CD4-positive, CD25-positive, alpha-beta regulatory T cell (primary cell): ENCODE results near the gene CSNK1G2. TPM values are rescaled to one million over a fixed set of nuclear protein-coding genes. Genes with fewer than 3 reads are reported as not detected.
A peak's percentile ranks its signal among the peaks of the same experiment; 100 is the strongest.

Experiments
- ATAC-seq, 2 donors: fragments of 150-1000 bp; cut with Tn5 transposase; one replicate each; pipeline ENCODE4 v1.10.0; 2021; ENCODE audit warnings: low read depth in 2 of 2, moderate number of reproducible peaks in 2 of 2, moderate library complexity in 1 of 2
- DNase-seq, 3 donors: peaks; one replicate each; pipeline versions ENCODE4 v3.0.0 to v3.0.0-alpha.2; 2012 to 2022; ENCODE audit warnings: mixed read lengths in 1 of 3
- H3K27ac ChIP-seq: one replicate; pipeline ENCODE4 v1.7.0; 2013; ENCODE audit warnings: mild to moderate bottlenecking, low read length; ENCODE audit not compliant: insufficient read depth, poor library complexity, severe bottlenecking
- H3K27me3 ChIP-seq: one replicate; pipeline ENCODE4 v1.7.0; 2013; ENCODE audit warnings: low read length; ENCODE audit not compliant: control insufficient read depth, insufficient read depth
- H3K36me3 ChIP-seq: one replicate; pipeline ENCODE4 v1.7.0; 2013; ENCODE audit warnings: mild to moderate bottlenecking, low read length, moderate library complexity; ENCODE audit not compliant: control insufficient read depth, insufficient read depth
- H3K4me1 ChIP-seq: 2 replicates; pipeline ENCODE4 v1.7.0; 2013; ENCODE audit warnings: mild to moderate bottlenecking, low read length; ENCODE audit not compliant: insufficient read depth, control insufficient read depth, poor library complexity, severe bottlenecking
- H3K4me3 ChIP-seq: one replicate; pipeline ENCODE4 v1.7.0; 2013; ENCODE audit warnings: low read depth, mild to moderate bottlenecking, low read length, moderate library complexity
- H3K9me3 ChIP-seq, 2 experiments: 1 replicate in 1 of 2; 2 replicates in 1 of 2; pipeline ENCODE4 v1.7.0; 2013; ENCODE audit warnings: low read length in 2 of 2, mild to moderate bottlenecking in 1 of 2, moderate library complexity in 1 of 2; ENCODE audit not compliant: control insufficient read depth in 2 of 2
- H3K27ac Mint-ChIP-seq, 3 donors: one replicate each; pipeline ENCODE4 v1.8.0; 2020 to 2022; ENCODE audit warnings: mild to moderate bottlenecking in 3 of 3, mixed read lengths in 3 of 3, moderate library complexity in 2 of 3
- H3K27me3 Mint-ChIP-seq: one replicate; pipeline ENCODE4 v1.8.0; 2022; ENCODE audit warnings: mild to moderate bottlenecking, mixed read lengths
- H3K36me3 Mint-ChIP-seq: one replicate; pipeline ENCODE4 v1.8.0; 2020; ENCODE audit warnings: mixed read lengths
- H3K4me1 Mint-ChIP-seq, 4 donors: one replicate each; pipeline ENCODE4 v1.8.0; 2020 to 2022; ENCODE audit warnings: mixed read lengths in 4 of 4, mild to moderate bottlenecking in 1 of 4
- H3K4me3 Mint-ChIP-seq, 4 donors: one replicate each; pipeline ENCODE4 v1.8.0; 2020 to 2022; ENCODE audit warnings: mild to moderate bottlenecking in 4 of 4, mixed read lengths in 4 of 4, moderate library complexity in 3 of 4
- H3K9me3 Mint-ChIP-seq, 7 donors: one replicate each; pipeline ENCODE4 v1.8.0; 2020 to 2022; ENCODE audit warnings: mixed read lengths in 7 of 7, mild to moderate bottlenecking in 3 of 7, moderate library complexity in 2 of 7
- polyA plus RNA-seq, 4 donors: library from polyadenylated mRNA; unstranded; fragments of 300-500 nt; fragmentation: Illumina TruSeq; gene quantifications; one replicate each; pipeline ENCODE4 v1.2.3, GENCODE V29; 2021
- total RNA-seq: library from RNA; stranded (reverse); gene quantifications from one replicate; pipeline ENCODE4 v1.2.3, GENCODE V29; 2022

The CSNK1G2 gene
- total and polyA plus RNA-seq, 5 donors from 2014 or later = 15.3 to 101 (median 17.9) TPM

DNA sequence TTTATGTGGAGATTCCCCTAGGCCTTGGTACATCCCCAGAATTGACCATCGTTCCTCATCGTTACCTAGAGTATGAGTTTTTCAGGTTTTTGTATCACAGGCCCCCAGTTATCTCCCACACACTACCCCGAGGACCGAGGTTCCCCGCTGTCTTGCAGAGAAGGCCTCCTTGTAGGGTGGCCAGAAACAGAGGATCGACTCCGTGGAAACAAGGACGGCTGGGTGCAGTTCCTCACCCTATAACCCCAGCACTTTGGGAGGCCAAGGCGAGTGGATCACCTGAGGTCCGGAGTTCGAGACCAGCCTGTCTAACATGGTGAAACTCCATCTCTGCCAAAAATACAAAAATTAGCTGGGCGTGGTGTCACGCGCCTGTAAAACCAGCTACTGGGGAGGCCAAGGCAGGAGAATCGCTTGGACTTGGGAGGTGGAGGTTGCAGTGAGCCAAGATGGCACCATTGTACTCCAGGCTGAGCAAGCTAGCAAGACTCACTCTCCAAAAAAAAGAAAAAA lies 35.1 kb upstream of the CSNK1G2 start:
- H3K36me3 ChIP-seq = no peaks in the 10 kb centered on the region
- no peaks in the 10 kb centered on the region for H3K27me3 ChIP-seq
- peaks cover 0 to 2% (median 0%) of the 10 kb centered on the region in 7 donors for H3K9me3 Mint-ChIP-seq
- no peak for ATAC-seq
- H3K27me3 Mint-ChIP-seq = no peaks in the 10 kb centered on the region
- H3K4me3 ChIP-seq = peak overlapping the region; percentile 77
- peaks cover 0 to 39% (median 4%) of the 10 kb centered on the region in 4 donors for H3K4me1 Mint-ChIP-seq
- no peaks in the 10 kb centered on the region for H3K9me3 ChIP-seq
- peaks cover 16% of the 10 kb centered on the region for H3K4me1 ChIP-seq
- peak overlapping the region; percentile 73 for H3K27ac ChIP-seq
- H3K4me3 Mint-ChIP-seq = peak overlapping the region; percentile 92 to 97 (median 94)
- peak overlapping the region; percentile 60 to 92 (median 92) for H3K27ac Mint-ChIP-seq
- no peaks in the 10 kb centered on the region for H3K36me3 Mint-ChIP-seq
- DNase-seq = no peak

DNA sequence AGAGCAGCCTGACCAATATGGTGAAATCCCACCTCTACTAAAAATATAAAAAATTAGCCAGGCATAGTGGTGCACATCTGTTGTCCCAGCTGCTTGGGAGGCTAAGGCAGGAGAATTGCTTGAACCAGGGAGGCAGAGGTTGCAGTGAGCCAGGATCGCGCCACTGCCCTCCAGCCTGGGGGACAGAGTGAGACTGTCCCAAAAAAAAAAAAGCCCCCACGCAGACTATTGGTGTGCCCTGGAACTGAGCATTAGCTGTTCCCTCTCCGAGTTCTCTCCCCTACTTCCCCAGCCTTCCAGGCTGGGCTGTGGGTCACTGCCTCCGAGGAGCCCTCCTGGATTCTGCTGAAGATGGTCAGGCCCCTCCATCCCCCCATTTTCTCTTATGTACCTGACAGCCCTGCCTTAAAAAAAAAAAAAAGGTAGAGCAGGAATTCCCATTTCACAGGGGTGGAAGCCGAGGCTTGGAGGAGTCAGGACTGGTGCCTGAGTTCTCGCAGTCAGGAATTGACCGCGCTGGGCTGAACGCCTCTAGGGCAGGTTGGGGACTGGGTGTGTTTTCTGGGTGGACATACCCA lies 33.9 kb upstream of the CSNK1G2 start:
- peaks cover 20% of the 10 kb centered on the region for H3K4me1 ChIP-seq

GRCh38 chr19:1907563-1908363 lies 33.2 kb upstream of the CSNK1G2 start:
- Mint-ChIP-seq H3K36me3 (no peaks in the 10 kb centered on the region), H3K9me3 (peaks cover 0 to 2% (median 0%) of the 10 kb centered on the region in 7 donors), H3K27ac (peak overlapping the region in 1 of 3 donors; percentile 9), H3K4me3 (peak overlapping the region in 1 of 4 donors; percentile 65), H3K4me1 (peaks cover 0 to 39% (median 4%) of the 10 kb centered on the region in 4 donors), H3K27me3 (no peaks in the 10 kb centered on the region)
- Histone ChIP-seq H3K36me3 (peaks cover 1% of the 10 kb centered on the region), H3K4me3 (no peak overlapping the region), H3K4me1 (peaks cover 20% of the 10 kb centered on the region), H3K27ac (no peak overlapping the region), H3K9me3 (no peaks in the 10 kb centered on the region), H3K27me3 (no peaks in the 10 kb centered on the region)
- DNase-seq (no peak), ATAC-seq (no peak)

More for the DNA sequence above, 33.9 kb upstream of the CSNK1G2 start:
- ATAC-seq (no peak), DNase-seq (no peak)
- Histone ChIP-seq H3K27me3 (no peaks in the 10 kb centered on the region), H3K9me3 (no peaks in the 10 kb centered on the region), H3K27ac (no peak overlapping the region), H3K4me3 (no peak overlapping the region), H3K36me3 (no peaks in the 10 kb centered on the region)
- no peaks in the 10 kb centered on the region for H3K36me3 Mint-ChIP-seq
- H3K9me3 Mint-ChIP-seq = peaks cover 0 to 2% (median 0%) of the 10 kb centered on the region in 7 donors
- H3K27ac Mint-ChIP-seq = no peak overlapping the region
- no peaks in the 10 kb centered on the region for H3K27me3 Mint-ChIP-seq
- H3K4me3 Mint-ChIP-seq = peak overlapping the region in 3 of 4 donors; percentile 44 to 67 (median 65)
- H3K4me1 Mint-ChIP-seq = peaks cover 0 to 39% (median 4%) of the 10 kb centered on the region in 4 donors

GRCh38 chr19:1908364-1908678 lies 32.7 kb upstream of the CSNK1G2 start:
- H3K36me3 ChIP-seq = peaks cover 3% of the 10 kb centered on the region
- Mint-ChIP-seq H3K4me1 (peaks cover 0 to 35% (median 4%) of the 10 kb centered on the region in 4 donors), H3K9me3 (peaks cover 0 to 2% (median 0%) of the 10 kb centered on the region in 7 donors), H3K27me3 (no peaks in the 10 kb centered on the region), H3K27ac (no peak overlapping the region), H3K4me3 (peak overlapping the region in 2 of 4 donors; percentile 47 to 64), H3K36me3 (peaks cover 1% of the 10 kb centered on the region)
- H3K4me3 ChIP-seq = no peak overlapping the region
- H3K27ac ChIP-seq = no peak overlapping the region
- H3K9me3 ChIP-seq = no peaks in the 10 kb centered on the region
- no peak for ATAC-seq
- H3K4me1 ChIP-seq = peaks cover 20% of the 10 kb centered on the region
- H3K27me3 ChIP-seq = no peaks in the 10 kb centered on the region
- DNase-seq = no peak

GRCh38 chr19:1909761-1910080 lies 31.3 kb upstream of the CSNK1G2 start:
- Mint-ChIP-seq H3K4me1 (peaks cover 0 to 28% (median 4%) of the 10 kb centered on the region in 4 donors), H3K36me3 (peaks cover 3% of the 10 kb centered on the region), H3K27ac (no peak overlapping the region), H3K9me3 (no peaks in the 10 kb centered on the region), H3K4me3 (peak overlapping the region in 2 of 4 donors; percentile 10 to 77), H3K27me3 (no peaks in the 10 kb centered on the region)
- H3K4me1 ChIP-seq = peaks cover 19% of the 10 kb centered on the region
- no peak for DNase-seq
- H3K27ac ChIP-seq = no peak overlapping the region
- ATAC-seq = no peak
- H3K36me3 ChIP-seq = peaks cover 3% of the 10 kb centered on the region
- H3K4me3 ChIP-seq = no peak overlapping the region
- no peaks in the 10 kb centered on the region for H3K9me3 ChIP-seq
- H3K27me3 ChIP-seq = no peaks in the 10 kb centered on the region

DNA sequence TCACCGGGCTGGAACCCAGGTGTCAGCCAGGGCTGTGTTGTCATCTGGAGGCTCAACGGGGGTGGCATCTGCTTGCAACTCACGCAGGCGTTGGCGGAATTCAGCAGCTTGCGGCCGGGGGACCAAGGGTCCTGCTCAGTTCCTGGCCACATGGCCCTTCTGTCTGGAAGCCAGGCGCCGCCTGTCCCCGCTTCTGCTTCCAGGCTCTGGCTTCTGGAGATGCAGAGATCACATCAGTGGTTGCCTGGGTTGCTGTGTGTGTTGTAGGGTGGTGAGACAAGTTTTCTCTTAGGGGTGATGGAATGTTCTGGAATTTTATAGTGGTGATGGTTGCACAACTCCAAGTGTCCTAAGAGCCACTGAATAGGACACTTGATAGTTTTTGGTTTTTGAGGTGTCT lies 30.8 kb upstream of the CSNK1G2 start:
- Histone ChIP-seq H3K4me1 (peaks cover 16% of the 10 kb centered on the region), H3K27ac (no peak overlapping the region), H3K36me3 (peaks cover 3% of the 10 kb centered on the region), H3K4me3 (no peak overlapping the region), H3K9me3 (no peaks in the 10 kb centered on the region), H3K27me3 (no peaks in the 10 kb centered on the region)
- H3K9me3 Mint-ChIP-seq = no peaks in the 10 kb centered on the region
- DNase-seq (no peak), ATAC-seq (no peak)
- no peaks in the 10 kb centered on the region for H3K27me3 Mint-ChIP-seq
- peak overlapping the region in 1 of 3 donors; percentile 78 for H3K27ac Mint-ChIP-seq
- peak overlapping the region in 2 of 4 donors; percentile 32 to 77 for H3K4me3 Mint-ChIP-seq
- peaks cover 0 to 25% (median 4%) of the 10 kb centered on the region in 4 donors for H3K4me1 Mint-ChIP-seq
- peaks cover 3% of the 10 kb centered on the region for H3K36me3 Mint-ChIP-seq

DNA sequence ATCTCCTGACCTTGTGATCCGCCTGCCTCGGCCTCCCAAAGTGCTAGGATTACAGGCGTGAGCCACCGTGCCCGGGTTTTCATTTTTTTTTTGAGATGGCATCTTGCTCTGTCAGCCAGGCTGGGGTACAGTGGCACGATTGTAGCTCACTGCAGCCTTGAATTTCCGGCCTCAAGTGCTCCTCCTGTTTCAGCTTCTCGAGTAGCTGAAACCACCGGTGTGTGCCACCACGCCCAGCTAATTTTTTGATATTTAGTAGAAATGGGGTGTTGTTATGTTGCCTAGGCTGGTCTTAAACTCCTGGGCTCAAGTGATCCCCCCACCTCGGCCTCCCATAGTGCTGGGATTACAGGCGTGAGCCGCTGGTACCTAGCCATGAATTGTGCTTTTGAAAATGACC lies 29.9 kb upstream of the CSNK1G2 start:
- Mint-ChIP-seq H3K4me1 (peaks cover 0 to 20% (median under 1%) of the 10 kb centered on the region in 4 donors), H3K36me3 (peaks cover 3% of the 10 kb centered on the region), H3K9me3 (no peaks in the 10 kb centered on the region), H3K27ac (no peak overlapping the region), H3K27me3 (no peaks in the 10 kb centered on the region), H3K4me3 (peak overlapping the region in 2 of 4 donors; percentile 27 to 77)
- H3K27ac ChIP-seq = no peak overlapping the region
- peaks cover 3% of the 10 kb centered on the region for H3K36me3 ChIP-seq
- peaks cover 9% of the 10 kb centered on the region for H3K4me1 ChIP-seq
- H3K4me3 ChIP-seq = no peak overlapping the region
- ATAC-seq (no peak), DNase-seq (peak in 1 of 3 donors; percentile 34)
- H3K27me3 ChIP-seq = no peaks in the 10 kb centered on the region
- H3K9me3 ChIP-seq = no peaks in the 10 kb centered on the region
